Left lung (tissue), 10 donors: Measurements from ENCODE around the gene ATP23. TPM values are rescaled to one million over a fixed set of nuclear protein-coding genes. Genes with fewer than 3 reads are reported as not detected.

Source experiments
- ATAC-seq: fragments of 200-7000 bp; cut with Tn5 transposase; one replicate; pipeline ENCODE4 v1.9.1; 2020; ENCODE audit warnings: moderate library complexity
- DNase-seq, 4 donors: peaks; one replicate each; pipeline ENCODE4 v3.0.0-alpha.2; 2013 to 2020
- H3K27ac ChIP-seq, 2 donors: fragments of 200-600 bp; sonication (generic) in 1 of 2; one replicate each; pipeline versions ENCODE4 v1.5.0 to v1.8.0; 2020 to 2021
- H3K27me3 ChIP-seq, 2 donors: fragments of 200-600 bp; sonication (generic) in 1 of 2; one replicate each; pipeline versions ENCODE4 v1.5.0 to v1.8.0; 2020 to 2021
- H3K36me3 ChIP-seq, 2 donors: fragments of 200-600 bp; sonication (generic) in 1 of 2; one replicate each; pipeline versions ENCODE4 v1.5.0 to v1.8.0; 2020 to 2021
- H3K4me1 ChIP-seq, 2 donors: fragments of 200-600 bp; one replicate each; pipeline ENCODE4 v1.8.0; 2021
- H3K4me3 ChIP-seq, 2 donors: fragments of 200-600 bp; sonication (generic) in 1 of 2; one replicate each; pipeline versions ENCODE4 v1.5.0 to v1.8.0; 2020 to 2021; ENCODE audit warnings: mild to moderate bottlenecking in 1 of 2
- H3K9me3 ChIP-seq, 2 donors: fragments of 200-600 bp; sonication (generic) in 1 of 2; one replicate each; pipeline versions ENCODE4 v1.5.0 to v1.8.0; 2020 to 2021
- intact Hi-C, 2 donors: fragments of 100-400 bp; cut with DNase I; formaldehyde crosslinking; loops; one replicate each; pipeline versions ENCODE4 v1.11.2 to v1.14.2; 2022
- polyA plus RNA-seq, 6 donors: library from polyadenylated mRNA; unstranded; fragments of 120-200 nt; gene quantifications; one replicate each; pipeline ENCODE4 v1.2.1, GENCODE V29; 2013; ENCODE audit not compliant: insufficient read length in 6 of 6
- total RNA-seq, 2 donors: library from RNA; stranded (reverse); fragmentation: NEBNext Ultra II Directional; extraction: Animal tissue kit (Norgen Biotek cat#: 25700); gene quantifications; one replicate each; pipeline ENCODE4 v1.2.1, GENCODE V29; 2021
- TF ChIP-seq, protein P1 (sequence below), 2 donors: fragments of 200-600 bp; sonication (generic) in 1 of 2; IDR thresholded peaks; one replicate each; pipeline versions ENCODE4 v1.5.0 to v1.8.0; 2021; ENCODE audit warnings: antibody characterized with exemption in 2 of 2
- donor health status: DM: no; HTN: yes; CAD: no.
- donor health status: DM: no; HTN: no; CAD: no.

The ATP23 gene
- total and polyA plus RNA-seq, 8 donors, result 6.1 to 14.1 (median 9.1) TPM

GRCh38 chr12:57996520-57996919 lies 55.2 kb downstream of the ATP23 start:
- H3K4me3 ChIP-seq, result no peak overlapping the region
- intact Hi-C loops, result no loop called here
- TF ChIP-seq, protein P1, sequence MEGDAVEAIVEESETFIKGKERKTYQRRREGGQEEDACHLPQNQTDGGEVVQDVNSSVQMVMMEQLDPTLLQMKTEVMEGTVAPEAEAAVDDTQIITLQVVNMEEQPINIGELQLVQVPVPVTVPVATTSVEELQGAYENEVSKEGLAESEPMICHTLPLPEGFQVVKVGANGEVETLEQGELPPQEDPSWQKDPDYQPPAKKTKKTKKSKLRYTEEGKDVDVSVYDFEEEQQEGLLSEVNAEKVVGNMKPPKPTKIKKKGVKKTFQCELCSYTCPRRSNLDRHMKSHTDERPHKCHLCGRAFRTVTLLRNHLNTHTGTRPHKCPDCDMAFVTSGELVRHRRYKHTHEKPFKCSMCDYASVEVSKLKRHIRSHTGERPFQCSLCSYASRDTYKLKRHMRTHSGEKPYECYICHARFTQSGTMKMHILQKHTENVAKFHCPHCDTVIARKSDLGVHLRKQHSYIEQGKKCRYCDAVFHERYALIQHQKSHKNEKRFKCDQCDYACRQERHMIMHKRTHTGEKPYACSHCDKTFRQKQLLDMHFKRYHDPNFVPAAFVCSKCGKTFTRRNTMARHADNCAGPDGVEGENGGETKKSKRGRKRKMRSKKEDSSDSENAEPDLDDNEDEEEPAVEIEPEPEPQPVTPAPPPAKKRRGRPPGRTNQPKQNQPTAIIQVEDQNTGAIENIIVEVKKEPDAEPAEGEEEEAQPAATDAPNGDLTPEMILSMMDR (IDR thresholded peaks at IDR 0.05), result no peak
- H3K27me3 ChIP-seq, result no peaks in the 10 kb centered on the region
- peaks cover 0 to 60% of the 10 kb centered on the region in 2 donors for H3K9me3 ChIP-seq
- DNase-seq (no peak), ATAC-seq (no peak)
- H3K4me1 ChIP-seq, result no peaks in the 10 kb centered on the region
- no peaks in the 10 kb centered on the region for H3K36me3 ChIP-seq
- H3K27ac ChIP-seq, result no peak overlapping the region

DNA sequence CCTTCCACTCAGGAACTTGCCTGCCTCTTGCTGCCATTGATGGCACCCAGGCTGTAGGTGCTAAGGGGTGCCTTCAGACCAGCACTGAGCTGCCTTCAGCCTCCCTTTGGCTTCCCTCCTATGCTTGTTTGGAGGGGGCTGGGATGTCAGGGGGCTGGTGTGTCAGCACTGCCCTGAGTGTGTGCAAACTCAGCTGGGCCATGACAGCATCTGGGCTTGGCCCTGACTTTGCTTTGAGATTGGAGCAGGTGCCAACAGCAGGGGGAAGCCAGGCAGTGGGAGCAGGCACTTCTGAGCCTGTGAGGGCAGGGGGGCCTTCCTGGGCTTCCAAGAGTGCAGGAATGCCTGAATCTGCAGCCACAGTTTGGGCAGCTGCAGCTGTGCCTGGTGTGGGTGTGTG lies 56.9 kb downstream of the ATP23 start:
- intact Hi-C loops, result no loop called here
- Histone ChIP-seq H3K9me3 (peaks cover 0 to 66% of the 10 kb centered on the region in 2 donors), H3K36me3 (no peaks in the 10 kb centered on the region), H3K4me1 (no peaks in the 10 kb centered on the region), H3K27ac (no peak overlapping the region), H3K27me3 (no peaks in the 10 kb centered on the region), H3K4me3 (no peak overlapping the region)
- TF ChIP-seq, protein P1 (IDR thresholded peaks at IDR 0.05), result no peak
- ATAC-seq (no peak), DNase-seq (no peak)

DNA sequence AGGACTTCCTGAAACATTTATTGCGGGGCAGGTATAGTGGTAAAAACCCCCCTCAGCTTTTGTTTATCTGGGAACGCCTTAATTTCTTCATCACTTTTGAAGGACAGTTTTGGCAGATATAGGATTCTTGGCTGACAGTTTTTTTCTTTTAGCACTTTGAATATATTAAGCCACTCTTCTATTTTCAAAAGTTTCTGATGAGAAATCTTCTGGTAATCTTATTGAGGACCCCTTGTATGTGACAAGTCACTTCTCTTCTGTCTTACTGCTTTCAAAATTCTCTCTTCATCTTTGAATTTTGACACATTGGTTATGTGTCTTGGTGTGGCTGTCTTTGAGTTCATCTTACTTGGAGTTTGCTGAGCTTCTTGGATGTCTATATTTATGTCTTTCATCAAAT lies 59.1 kb downstream of the ATP23 start:
- DNase-seq, result no peak
- TF ChIP-seq, protein P1 (IDR thresholded peaks at IDR 0.05), result no peak
- H3K27ac ChIP-seq, result no peak overlapping the region
- H3K36me3 ChIP-seq, result no peaks in the 10 kb centered on the region
- peaks cover 0 to 62% of the 10 kb centered on the region in 2 donors for H3K9me3 ChIP-seq
- no peak for ATAC-seq
- no peaks in the 10 kb centered on the region for H3K4me1 ChIP-seq
- H3K27me3 ChIP-seq, result no peaks in the 10 kb centered on the region
- H3K4me3 ChIP-seq, result no peak overlapping the region
- intact Hi-C loops, result no loop called here

DNA sequence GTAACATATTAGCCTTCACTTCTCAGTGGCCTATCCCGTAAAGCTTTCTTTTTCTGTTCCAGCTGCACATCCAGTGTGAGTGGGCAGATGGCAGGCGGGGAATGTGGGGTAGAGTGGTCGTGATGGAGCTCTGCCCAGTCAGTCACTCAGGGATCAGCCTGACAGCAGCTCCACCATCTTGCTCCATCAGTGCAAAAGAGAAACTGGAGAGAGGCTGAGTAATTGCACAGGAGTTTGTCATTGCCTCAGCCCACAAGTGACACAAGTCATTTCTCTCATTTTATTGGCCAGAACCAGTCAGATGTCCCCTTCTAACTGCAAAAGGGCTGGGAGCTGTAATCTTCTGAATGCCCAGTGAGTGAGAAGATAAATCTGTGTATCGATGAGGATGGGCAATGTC lies 66.5 kb downstream of the ATP23 start:
- H3K4me3 ChIP-seq, result no peak overlapping the region
- TF ChIP-seq, protein P1 (IDR thresholded peaks at IDR 0.05), result no peak
- no peaks in the 10 kb centered on the region for H3K4me1 ChIP-seq
- H3K9me3 ChIP-seq, result no peaks in the 10 kb centered on the region
- H3K27me3 ChIP-seq, result no peaks in the 10 kb centered on the region
- no peaks in the 10 kb centered on the region for H3K36me3 ChIP-seq
- no peak overlapping the region for H3K27ac ChIP-seq
- ATAC-seq (no peak), DNase-seq (no peak)
- intact Hi-C loops, result no loop called here

GRCh38 chr12:58008634-58009033 lies 67.3 kb downstream of the ATP23 start:
- no peak for ATAC-seq

More at GRCh38 chr12:58008634-58009033, 67.3 kb downstream of the ATP23 start:
- no peaks in the 10 kb centered on the region for H3K9me3 ChIP-seq
- no peak overlapping the region for H3K4me3 ChIP-seq
- H3K27me3 ChIP-seq, result no peaks in the 10 kb centered on the region
- no peaks in the 10 kb centered on the region for H3K4me1 ChIP-seq
- H3K27ac ChIP-seq, result no peak overlapping the region
- intact Hi-C loops, result no loop called here
- TF ChIP-seq, protein P1 (IDR thresholded peaks at IDR 0.05), result no peak
- no peaks in the 10 kb centered on the region for H3K36me3 ChIP-seq
- no peak for DNase-seq

Other genes starting within 250 kb of the ATP23 start
- gene OS9, start 247.4 kb upstream of the ATP23 start, total RNA-seq, result 100 to 1,000 TPM; 282 to 321 TPM
- 100 to 1,000 TPM; 200 to 228 (median 219) TPM for gene OS9, start 247.4 kb upstream of the ATP23 start, polyA plus RNA-seq
- 1 to 10 TPM; 1.9 to 5.8 TPM for gene AGAP2, start 202.8 kb upstream of the ATP23 start, total RNA-seq
- gene AGAP2, start 202.8 kb upstream of the ATP23 start, polyA plus RNA-seq, result under 1 TPM; 0.31 to 0.57 (median 0.48) TPM
- 10 to 100 TPM; 33.5 to 40.0 TPM for gene TSPAN31, start 196.5 kb upstream of the ATP23 start, total RNA-seq
- 10 to 100 TPM; 69.2 to 83.8 (median 76.5) TPM for gene TSPAN31, start 196.5 kb upstream of the ATP23 start, polyA plus RNA-seq
- 100 to 1,000 TPM in 1 of 2 donors, 10 to 100 TPM in 1; 80.1 to 130 TPM for gene CDK4, start 189.3 kb upstream of the ATP23 start, total RNA-seq
- 100 to 1,000 TPM; 215 to 269 (median 245) TPM for gene CDK4, start 189.3 kb upstream of the ATP23 start, polyA plus RNA-seq
- gene MARCHF9, start 186.5 kb upstream of the ATP23 start, total RNA-seq, result 10 to 100 TPM; 17.4 to 22.4 TPM
- 10 to 100 TPM; 16.5 to 22.6 (median 19.5) TPM for gene MARCHF9, start 186.5 kb upstream of the ATP23 start, polyA plus RNA-seq
- 1 to 10 TPM; 1.5 to 4.7 TPM for gene CYP27B1, start 174.5 kb upstream of the ATP23 start, total RNA-seq
- gene CYP27B1, start 174.5 kb upstream of the ATP23 start, polyA plus RNA-seq, result 1 to 10 TPM in 4 of 6 donors, under 1 TPM in 2; 0.58 to 3.4 (median 1.4) TPM
- 10 to 100 TPM; 17.3 to 39.2 TPM for gene METTL1, start 169.5 kb upstream of the ATP23 start, total RNA-seq
- gene METTL1, start 169.5 kb upstream of the ATP23 start, polyA plus RNA-seq, result 10 to 100 TPM; 26.3 to 40.2 (median 30.6) TPM
- 1 to 10 TPM; 6.2 to 6.3 TPM for gene EEF1AKMT3, start 169.0 kb upstream of the ATP23 start, total RNA-seq
- 10 to 100 TPM; 14.7 to 19.7 (median 17.2) TPM for gene EEF1AKMT3, start 169.0 kb upstream of the ATP23 start, polyA plus RNA-seq
- gene TSFM, start 158.8 kb upstream of the ATP23 start, total RNA-seq, result 10 to 100 TPM; 25.6 to 26.2 TPM
- 10 to 100 TPM; 26.9 to 35.3 (median 31.5) TPM for gene TSFM, start 158.8 kb upstream of the ATP23 start, polyA plus RNA-seq
- gene AVIL, start 122.8 kb upstream of the ATP23 start, total RNA-seq, result 10 to 100 TPM; 10.5 to 12.8 TPM
- gene AVIL, start 122.8 kb upstream of the ATP23 start, polyA plus RNA-seq, result 10 to 100 TPM; 10.7 to 21.6 (median 20.0) TPM
- 100 to 1,000 TPM; 179 to 210 TPM for gene CTDSP2, start 94.8 kb upstream of the ATP23 start, total RNA-seq
- 100 to 1,000 TPM; 275 to 321 (median 287) TPM for gene CTDSP2, start 94.8 kb upstream of the ATP23 start, polyA plus RNA-seq